ENCODE data around the gene ROBO1. TPM values are rescaled to one million over a fixed set of nuclear protein-coding genes. Genes with fewer than 3 reads are reported as not detected.

Gene ROBO1
- total RNA-seq, 1 donor from 2014 or later, result 3.1 TPM

DNA sequence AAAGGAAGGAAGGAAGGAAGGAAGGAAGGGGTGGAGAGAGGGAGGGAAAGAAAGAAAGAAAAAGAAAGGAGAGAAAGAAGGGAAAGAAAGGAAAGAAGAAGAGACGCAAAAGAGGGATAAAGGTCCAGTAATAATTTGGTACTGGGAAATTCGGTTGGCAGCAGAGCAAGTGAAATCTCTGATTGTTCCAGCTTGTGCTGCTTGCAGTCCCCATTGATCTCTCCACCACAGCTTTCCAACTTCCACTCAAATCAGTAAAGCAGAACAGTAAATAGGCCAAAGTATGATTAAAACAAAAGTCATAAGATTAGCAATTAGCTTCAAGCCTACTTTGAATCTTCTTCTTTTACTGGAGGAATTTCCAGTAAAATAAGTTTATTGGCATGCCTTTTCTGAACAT lies 357.2 kb downstream of the ROBO1 start:
- ChIA-PET CTCF (no interaction called here), POLR2A (no interaction called here)
- Mint-ChIP-seq H3K4me1 (no peaks in the 10 kb centered on the region), H3K4me3 (no peak overlapping the region), H3K36me3 (ENCODE audit: low read depth) (no peaks in the 10 kb centered on the region), H3K9me3 (no peaks in the 10 kb centered on the region), H3K27me3 (no peaks in the 10 kb centered on the region), H3K27ac (no peak overlapping the region)
- no peak for ATAC-seq (ENCODE audit: low read depth)
- no peak for DNase-seq
- TF ChIP-seq, protein P1, sequence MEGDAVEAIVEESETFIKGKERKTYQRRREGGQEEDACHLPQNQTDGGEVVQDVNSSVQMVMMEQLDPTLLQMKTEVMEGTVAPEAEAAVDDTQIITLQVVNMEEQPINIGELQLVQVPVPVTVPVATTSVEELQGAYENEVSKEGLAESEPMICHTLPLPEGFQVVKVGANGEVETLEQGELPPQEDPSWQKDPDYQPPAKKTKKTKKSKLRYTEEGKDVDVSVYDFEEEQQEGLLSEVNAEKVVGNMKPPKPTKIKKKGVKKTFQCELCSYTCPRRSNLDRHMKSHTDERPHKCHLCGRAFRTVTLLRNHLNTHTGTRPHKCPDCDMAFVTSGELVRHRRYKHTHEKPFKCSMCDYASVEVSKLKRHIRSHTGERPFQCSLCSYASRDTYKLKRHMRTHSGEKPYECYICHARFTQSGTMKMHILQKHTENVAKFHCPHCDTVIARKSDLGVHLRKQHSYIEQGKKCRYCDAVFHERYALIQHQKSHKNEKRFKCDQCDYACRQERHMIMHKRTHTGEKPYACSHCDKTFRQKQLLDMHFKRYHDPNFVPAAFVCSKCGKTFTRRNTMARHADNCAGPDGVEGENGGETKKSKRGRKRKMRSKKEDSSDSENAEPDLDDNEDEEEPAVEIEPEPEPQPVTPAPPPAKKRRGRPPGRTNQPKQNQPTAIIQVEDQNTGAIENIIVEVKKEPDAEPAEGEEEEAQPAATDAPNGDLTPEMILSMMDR (IDR thresholded peaks at IDR 0.05), result no peak
- intact Hi-C loops (cut with micrococcal nuclease), result loop anchor here (10.0 kb wide), 1 partner anchor 56 kb away; no protein-coding TSS in a partner anchor

DNA sequence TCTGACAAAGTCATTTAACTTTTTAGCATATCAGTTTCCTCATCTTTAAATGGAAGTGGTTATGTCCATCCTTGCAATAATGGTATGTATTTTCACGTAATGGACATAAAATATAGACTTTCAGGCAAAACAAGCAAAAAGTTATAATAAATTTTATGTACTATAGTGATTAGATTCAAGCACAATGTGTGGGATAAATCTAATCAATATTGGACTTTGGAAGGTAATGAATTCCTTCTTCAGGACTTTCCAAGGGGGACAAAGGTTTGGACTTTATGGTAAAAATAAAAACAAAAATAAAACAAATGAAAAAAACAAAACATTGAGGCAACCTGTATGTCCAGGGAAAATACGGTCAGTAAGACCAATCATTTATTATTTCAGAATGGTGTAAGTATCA lies 357.7 kb downstream of the ROBO1 start:
- Mint-ChIP-seq H3K4me3 (no peak overlapping the region), H3K27me3 (no peaks in the 10 kb centered on the region), H3K27ac (no peak overlapping the region), H3K36me3 (ENCODE audit: low read depth) (no peaks in the 10 kb centered on the region), H3K9me3 (no peaks in the 10 kb centered on the region), H3K4me1 (no peaks in the 10 kb centered on the region)
- CTCF ChIA-PET, result no interaction called here
- POLR2A ChIA-PET, result no interaction called here
- TF ChIP-seq, protein P1 (IDR thresholded peaks at IDR 0.05), result no peak
- intact Hi-C loops (cut with micrococcal nuclease), result loop anchor here (10.0 kb wide), 1 partner anchor 55 kb away; no protein-coding TSS in a partner anchor
- no peak for DNase-seq
- no peak for ATAC-seq (ENCODE audit: low read depth)

DNA sequence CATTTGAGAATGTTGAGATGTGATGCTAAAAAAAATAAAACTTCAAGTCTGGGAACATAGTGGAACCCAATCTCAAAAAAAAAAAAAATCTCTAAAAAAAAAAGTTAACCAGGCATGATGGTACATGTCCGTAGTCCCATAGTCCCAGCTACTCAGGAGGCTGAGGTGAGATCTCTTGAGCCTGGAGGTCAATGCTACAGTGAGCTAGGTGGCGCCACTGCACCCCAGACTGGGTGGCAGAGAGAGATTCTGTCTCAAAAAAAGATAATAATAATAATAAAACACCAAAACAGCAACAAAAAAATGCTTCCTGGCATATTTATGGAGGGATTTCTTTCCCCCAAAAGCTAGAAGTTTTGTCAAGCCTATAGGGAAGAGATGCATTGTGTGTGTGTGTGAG lies 361.6 kb downstream of the ROBO1 start:
- DNase-seq (no peak), ATAC-seq (ENCODE audit: low read depth) (no peak)
- no peaks in the 10 kb centered on the region for H3K36me3 Mint-ChIP-seq (ENCODE audit: low read depth)
- H3K4me1 Mint-ChIP-seq, result no peaks in the 10 kb centered on the region
- H3K9me3 Mint-ChIP-seq, result no peaks in the 10 kb centered on the region
- ChIA-PET POLR2A (no interaction called here), CTCF (no interaction called here)
- no peak overlapping the region for H3K4me3 Mint-ChIP-seq
- intact Hi-C loops (cut with micrococcal nuclease), result no loop called here
- no peaks in the 10 kb centered on the region for H3K27me3 Mint-ChIP-seq
- TF ChIP-seq, protein P1 (IDR thresholded peaks at IDR 0.05), result no peak
- H3K27ac Mint-ChIP-seq, result no peak overlapping the region

DNA sequence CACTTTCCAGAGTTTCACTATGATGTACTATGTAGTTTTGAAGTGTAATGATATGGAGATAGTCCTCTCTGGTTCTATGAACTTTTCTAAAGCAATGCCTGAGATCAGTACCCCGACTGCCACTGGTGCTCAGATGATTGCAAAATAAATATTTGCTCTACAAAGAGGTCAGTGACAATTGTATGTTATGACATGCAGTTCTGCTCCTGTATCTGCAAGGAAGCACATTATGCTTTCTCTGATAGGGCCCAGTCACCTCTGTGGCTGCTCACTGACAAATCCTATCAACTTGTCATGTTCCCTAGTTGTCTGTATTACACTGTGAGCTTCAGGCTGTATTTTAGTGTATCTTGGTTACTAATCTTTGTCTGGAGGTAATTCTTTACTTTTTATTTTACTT lies 362.6 kb downstream of the ROBO1 start:
- DNase-seq, result no peak
- TF ChIP-seq, protein P1 (IDR thresholded peaks at IDR 0.05), result no peak
- Mint-ChIP-seq H3K36me3 (ENCODE audit: low read depth) (no peaks in the 10 kb centered on the region), H3K27ac (no peak overlapping the region), H3K4me1 (no peaks in the 10 kb centered on the region), H3K27me3 (no peaks in the 10 kb centered on the region), H3K4me3 (no peak overlapping the region), H3K9me3 (no peaks in the 10 kb centered on the region)
- ATAC-seq (ENCODE audit: low read depth), result no peak
- ChIA-PET POLR2A (no interaction called here), CTCF (no interaction called here)
- intact Hi-C loops (cut with micrococcal nuclease), result no loop called here

DNA sequence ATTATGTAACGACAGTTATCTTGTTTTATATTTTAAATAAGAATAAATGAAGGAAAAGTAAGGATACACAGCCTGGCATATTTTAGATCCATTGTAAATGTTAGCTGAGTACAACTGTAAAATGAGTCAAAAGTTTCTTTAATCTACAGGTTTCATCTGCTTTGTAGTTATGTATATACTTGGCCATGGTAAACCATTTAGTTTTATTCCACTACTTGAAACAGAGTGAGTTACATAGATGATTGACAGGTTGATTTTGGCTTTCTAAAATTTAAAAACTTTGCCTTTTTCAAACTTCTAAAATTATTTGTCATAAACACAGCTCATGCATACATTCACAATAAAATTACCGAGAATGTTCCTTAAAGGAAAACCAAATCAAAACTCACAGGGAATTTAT lies 371.2 kb downstream of the ROBO1 start:
- no peak overlapping the region for H3K27ac Mint-ChIP-seq
- no peaks in the 10 kb centered on the region for H3K27me3 Mint-ChIP-seq
- H3K4me3 Mint-ChIP-seq, result no peak overlapping the region
- CTCF ChIA-PET, result no interaction called here
- H3K9me3 Mint-ChIP-seq, result peaks cover 4% of the 10 kb centered on the region
- no peaks in the 10 kb centered on the region for H3K36me3 Mint-ChIP-seq (ENCODE audit: low read depth)
- DNase-seq (no peak), ATAC-seq (ENCODE audit: low read depth) (no peak)
- intact Hi-C loops (cut with micrococcal nuclease), result no loop called here
- POLR2A ChIA-PET, result no interaction called here
- TF ChIP-seq, protein P1 (IDR thresholded peaks at IDR 0.05), result no peak
- no peaks in the 10 kb centered on the region for H3K4me1 Mint-ChIP-seq

Measured in activated B cell treated with CpG ODN at 0.5 μM for 24 hours (primary cell).